GM11168 (cell line): ENCODE measurements around the gene C2orf76.

Source experiments
- in situ Hi-C: fragments of 300-500 bp; cut with MboI; formaldehyde crosslinking; loops from one replicate; pipeline ENCODE4 v1.12.0; 2022; ENCODE audit warnings: low sequenced_read_pairs; ENCODE audit not compliant: unreplicated experiment

The C2orf76 gene

DNA sequence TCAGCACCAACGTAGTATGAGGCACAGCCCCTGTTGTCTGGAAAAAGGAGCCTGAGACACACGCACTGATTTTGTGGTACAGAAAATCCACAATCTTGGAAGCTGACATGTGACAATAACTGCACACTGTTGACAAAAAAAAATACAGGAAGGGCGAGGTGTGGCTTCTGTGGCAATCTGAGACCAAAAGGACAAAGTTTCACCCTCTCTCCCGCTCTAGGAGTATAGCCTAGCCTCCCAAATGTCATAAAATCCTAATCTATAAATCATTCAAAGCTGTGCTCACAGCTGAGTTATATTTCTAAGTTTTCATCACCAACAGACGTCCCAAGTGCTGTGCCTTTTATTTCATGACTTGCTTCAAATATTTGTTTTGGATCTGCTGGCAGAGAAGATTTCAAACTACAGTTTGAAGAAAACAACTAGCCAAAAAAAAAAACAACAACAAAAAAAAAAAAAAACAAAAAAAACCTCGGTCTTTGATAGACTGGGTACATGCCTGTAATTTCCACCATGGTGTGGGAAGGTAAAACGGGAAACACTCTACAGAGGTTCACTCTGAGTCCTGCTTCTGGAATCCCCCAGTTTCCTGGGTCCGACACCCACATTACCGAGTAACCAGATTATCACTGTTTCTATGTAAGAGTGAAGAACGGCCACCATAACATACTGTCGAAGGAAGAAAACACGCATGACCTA is 61.0 kb downstream of the C2orf76 start:
- in situ Hi-C loops = loop anchor here (10.0 kb wide), 1 partner anchor 421 kb away; no protein-coding TSS in a partner anchor

DNA sequence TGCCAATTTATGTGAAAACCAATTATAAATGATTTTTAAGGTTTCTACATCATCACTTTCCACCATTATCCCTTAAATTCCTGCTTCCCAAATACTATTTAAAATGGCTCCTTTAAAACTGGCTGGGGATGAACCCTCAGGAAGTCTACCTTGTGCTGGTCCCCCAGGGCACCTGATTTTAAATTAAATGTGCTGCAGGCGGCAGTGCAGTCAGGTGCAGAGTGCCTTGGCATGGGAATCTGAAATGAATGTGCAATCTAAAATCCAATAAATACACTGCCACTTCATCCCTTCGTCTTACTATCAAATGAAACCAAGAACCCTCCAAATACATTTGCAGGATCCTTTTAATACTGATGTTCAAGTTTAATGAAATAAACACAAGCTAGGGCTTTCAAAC is 61.8 kb downstream of the C2orf76 start:
- in situ Hi-C loops = loop anchor here (10.0 kb wide), 1 partner anchor 420 kb away; no protein-coding TSS in a partner anchor

DNA sequence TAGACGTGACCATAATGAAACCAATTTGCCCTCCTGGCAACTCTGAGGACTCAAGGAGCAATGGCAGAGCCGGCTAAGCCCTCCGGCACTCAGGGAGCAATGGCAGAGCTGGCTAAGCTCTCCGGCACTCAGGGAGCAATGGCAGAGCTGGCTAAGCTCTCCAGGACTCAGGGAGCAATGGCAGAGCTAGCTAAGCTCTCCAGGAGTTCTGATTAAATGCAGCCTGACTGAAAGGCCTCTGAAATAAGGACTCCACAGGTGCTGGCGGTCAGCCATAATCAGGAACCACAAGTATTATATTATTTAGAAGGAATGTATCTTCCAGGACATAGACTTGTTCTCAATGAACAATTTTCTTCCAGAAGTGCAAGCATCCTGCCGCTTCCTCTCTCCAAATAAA is 65.2 kb downstream of the C2orf76 start:
- in situ Hi-C loops = loop anchor here (10.0 kb wide), 1 partner anchor 417 kb away; no protein-coding TSS in a partner anchor

DNA sequence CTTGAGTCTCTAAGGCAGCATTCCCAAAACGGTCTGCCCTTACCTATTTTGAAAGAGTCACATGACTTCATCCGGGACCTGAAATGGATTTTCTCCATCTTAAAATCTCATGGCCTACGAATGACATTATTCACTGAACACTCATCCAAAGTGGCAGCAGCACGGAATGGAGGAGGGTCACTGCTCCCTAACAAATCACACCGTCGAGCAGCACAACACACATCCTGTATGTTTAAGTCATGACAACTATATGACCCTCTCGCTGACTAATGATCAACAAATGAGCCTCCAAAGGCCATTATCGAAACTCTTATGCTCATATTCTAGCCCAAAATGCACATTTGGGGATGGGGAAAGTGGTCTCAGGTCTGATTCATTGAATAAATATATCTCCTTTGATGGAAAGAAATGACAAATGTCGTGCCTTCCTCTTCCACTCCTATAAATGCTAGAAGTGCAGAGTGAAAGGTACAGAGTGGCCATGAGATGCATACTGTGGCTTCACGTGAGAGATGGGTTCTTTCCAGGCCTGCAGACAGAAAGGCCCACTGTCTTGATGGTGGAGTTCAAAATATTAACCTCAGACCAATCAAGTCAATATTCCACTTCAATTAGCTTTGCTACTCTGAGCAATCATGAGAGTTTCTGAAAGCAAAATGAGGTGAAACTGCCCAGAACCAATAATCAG is 70.8 kb downstream of the C2orf76 start:
- in situ Hi-C loops = loop anchor here (10.0 kb wide), 1 partner anchor 79 kb away; no protein-coding TSS in a partner anchor

DNA sequence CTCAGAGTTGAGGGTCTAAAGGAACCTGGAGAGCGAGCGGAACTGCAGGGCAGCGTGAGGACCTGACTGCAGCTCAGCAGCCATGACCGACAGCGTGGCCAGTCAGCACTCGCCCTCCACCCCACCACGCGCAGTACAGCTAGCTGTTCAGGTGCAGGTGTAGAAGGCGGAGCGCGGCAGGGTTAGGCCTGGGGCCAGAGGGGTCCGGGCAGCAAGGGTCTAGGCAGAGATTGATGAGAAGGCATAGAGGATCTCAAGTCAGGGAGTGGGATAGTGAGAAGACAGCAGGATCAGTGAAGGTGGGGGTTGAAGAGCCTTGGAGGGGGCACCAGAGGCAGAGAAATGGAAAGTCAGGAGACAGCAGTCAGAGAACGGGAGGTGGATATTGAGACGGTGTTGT is 72.0 kb downstream of the C2orf76 start:
- in situ Hi-C loops = loop anchor here (10.0 kb wide), 1 partner anchor 80 kb away; no protein-coding TSS in a partner anchor

DNA sequence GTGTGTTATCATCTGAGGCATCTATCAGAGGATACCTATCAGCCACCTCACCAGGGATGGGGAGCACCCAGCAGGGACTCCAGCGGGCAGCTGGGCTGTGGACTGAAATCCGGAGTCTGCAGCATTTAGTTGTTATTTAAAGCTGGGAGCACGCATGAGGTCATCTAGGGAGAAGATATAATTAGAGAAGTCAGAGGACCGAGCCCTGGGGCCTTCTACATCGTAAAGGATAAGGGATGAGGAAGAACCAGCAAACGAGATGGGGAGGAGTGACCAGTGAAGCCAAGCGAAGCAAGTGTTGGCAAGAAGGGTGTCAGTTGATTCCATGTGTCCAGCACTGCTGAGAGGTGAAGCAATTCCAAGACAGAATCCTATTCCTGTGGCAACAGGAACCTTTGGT is 72.7 kb downstream of the C2orf76 start:
- in situ Hi-C loops = loop anchor here (10.0 kb wide), 1 partner anchor 81 kb away; no protein-coding TSS in a partner anchor

DNA sequence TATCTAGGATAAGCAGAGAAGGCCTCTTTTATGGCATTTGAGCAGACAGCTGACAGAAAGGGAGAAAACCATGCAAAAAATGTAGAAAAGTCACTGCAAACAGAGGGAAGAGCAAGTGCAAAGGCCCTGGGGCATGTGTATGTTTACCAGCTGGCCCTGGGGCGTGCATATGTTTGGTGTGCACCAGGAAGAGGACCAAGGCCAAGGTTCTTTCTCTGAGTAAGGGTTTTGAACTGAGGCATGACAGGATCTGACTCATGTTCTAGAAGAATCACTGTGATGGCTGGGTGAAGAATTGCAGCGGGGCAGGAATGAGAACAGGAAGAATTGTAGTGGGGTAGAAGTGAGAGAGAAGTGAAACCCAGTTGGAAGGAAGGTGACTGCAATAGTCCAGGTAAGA is 73.4 kb downstream of the C2orf76 start:
- in situ Hi-C loops = loop anchor here (10.0 kb wide), 1 partner anchor 82 kb away; no protein-coding TSS in a partner anchor

DNA sequence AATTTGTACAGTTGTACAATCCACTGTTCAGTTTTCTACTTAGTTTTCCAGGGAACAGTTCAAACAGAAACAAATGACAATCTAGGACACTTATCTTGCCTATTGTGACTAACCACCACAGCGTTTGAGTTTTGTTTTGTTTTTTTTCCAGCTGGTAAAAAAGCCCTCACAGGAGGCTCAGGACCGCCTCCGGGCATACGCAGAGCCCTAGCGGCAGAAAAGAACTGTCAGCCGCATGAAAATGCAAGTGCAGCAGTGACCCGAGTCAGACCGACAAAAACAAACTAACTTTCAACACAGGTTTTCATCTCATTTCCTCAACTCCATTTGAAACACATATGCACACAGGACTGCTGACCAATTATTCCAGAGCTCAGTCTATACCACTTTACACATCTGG is 74.4 kb downstream of the C2orf76 start:
- in situ Hi-C loops = loop anchor here (10.0 kb wide), 1 partner anchor 83 kb away; no protein-coding TSS in a partner anchor

DNA sequence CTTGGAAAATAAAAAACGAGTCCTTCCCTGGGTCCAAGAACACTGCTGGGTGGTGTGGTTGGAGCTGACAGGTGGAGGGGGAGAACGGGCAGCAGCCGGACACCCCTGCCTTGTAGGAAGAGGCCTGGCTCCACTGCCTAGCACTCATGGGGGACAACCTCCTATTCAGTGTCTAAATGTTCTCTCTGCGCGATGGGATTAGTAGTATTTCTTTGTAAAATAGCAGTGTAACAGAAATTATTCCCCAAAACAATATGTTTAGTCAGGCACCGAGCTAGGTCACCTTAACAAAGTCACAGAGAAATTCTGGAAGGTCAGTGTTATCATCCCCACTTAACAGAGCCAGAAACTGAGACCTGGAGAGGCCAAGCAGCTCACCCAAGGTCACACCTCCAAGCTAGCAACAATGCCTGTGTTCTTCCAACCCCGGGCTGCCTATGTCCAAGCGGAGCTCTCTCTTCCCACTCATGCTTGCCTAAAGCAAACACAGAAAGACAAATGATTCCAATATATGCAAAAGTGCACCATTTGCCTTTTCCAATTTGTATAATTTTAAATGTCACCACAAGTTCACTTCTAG is 75.0 kb downstream of the C2orf76 start:
- in situ Hi-C loops = loop anchor here (10.0 kb wide), 1 partner anchor 83 kb away; no protein-coding TSS in a partner anchor

DNA sequence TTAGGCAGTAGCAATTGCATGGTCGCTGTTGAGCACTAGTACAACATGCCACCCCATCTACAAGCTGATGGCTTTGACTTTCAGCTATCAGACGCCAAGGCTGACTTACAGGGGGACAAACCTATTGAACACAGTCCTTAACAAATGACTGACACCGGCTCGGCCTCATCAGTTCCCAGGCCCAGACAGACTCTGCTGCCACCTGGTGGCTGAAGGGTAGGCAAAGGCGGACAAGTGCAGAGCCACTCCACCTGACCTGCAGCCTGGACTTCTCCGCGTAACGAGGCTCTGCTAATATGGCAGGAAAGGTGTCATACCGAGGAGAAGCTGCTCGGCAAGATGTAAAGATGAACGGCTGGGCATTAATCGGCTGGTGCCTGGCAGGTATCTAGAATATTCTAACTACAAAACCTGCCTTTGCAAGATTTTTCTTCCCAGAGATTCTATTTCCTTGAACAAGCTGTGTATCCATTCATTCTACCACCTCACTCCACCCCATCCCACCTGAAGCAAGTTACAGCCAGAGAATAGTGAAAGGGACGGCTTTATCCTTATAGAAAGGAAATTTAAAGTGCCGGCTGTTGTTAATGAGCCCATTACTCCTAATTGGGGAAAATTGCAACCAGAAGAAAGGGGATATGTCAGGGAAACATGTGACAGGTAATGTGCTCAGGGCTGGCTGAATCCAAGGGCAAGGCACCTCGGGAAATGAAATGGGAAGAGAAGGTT is 75.6 kb downstream of the C2orf76 start:
- in situ Hi-C loops = loop anchor here (10.0 kb wide), 1 partner anchor 84 kb away; no protein-coding TSS in a partner anchor

DNA sequence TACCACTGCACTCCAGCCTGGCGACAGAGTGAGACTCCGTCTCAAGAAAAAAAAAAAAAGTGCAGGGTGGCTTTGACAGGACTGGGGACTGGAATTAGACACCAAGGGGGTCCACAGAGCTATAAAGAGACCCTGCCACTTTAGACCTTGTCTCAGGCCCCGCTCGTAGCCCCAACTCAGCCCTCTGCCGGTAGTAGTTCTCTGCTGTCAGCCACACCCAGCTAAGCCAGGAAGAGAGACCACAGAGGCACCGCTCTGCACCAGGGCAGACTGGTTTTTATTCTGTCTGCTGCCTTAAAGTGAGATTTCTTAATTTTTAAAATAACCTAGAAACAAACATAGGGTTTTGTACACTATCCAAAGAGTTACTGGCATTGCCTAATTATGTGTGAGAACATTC is 77.0 kb downstream of the C2orf76 start:
- in situ Hi-C loops = loop anchor here (10.0 kb wide), 1 partner anchor 85 kb away; no protein-coding TSS in a partner anchor

DNA sequence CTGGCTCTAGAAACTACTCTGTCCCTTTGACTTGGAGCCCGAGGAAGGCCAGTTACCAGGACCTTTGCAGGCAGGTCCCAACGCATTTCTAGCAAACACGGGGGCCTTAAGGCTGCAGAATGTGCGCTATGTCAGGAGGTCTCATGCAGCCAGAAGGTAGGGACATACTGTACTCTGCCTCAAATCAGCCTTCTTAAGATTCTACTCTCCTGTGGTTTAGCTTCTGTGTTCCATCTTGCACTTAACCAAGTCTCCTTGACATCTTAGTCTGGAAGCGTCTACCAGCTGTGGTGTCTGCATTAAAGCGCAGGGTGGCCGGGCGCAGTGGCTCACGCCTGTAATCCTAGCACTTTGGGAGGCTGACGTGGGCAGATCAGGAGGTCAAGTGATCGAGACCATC is 77.5 kb downstream of the C2orf76 start:
- in situ Hi-C loops = no loop called here

DNA sequence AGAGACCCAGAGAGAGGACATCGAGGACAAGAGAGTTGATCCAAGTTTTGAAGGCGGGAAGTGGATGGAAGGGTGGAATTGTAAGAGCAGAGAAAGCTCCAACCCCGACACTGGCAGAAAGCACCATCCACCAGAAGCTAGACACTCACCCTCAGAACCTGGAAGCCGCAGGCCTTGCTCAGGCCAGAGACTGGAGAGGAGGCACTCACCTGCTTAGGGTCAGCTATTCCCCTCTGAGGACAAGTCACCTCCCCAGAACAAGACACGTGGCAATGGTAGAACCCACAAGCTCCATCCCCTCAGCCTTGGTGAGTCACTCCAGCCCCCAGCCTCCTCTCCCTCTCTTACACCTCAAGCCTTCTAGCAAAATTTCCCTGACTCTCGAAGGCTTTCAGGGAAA is 78.1 kb downstream of the C2orf76 start:
- in situ Hi-C loops = no loop called here

DNA sequence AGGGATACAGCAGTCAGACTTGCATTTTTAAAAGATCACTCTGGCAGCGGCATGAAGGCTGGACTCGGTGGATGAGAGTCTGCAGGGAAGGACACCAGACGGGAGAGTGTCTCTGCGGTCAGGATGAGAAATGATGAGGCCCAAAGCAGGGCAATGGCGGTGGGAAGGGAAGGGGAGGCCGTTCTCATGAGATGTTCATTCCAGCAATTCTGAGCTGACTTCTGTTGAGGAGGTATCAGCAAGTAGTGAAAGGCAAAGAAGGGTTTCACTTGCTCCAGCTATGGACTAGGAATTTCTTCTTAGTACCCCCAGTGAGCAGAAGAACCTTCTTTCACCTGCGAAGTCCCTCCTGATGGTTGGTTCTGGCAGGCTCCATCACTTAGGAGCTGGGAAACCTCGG is 80.0 kb downstream of the C2orf76 start:
- in situ Hi-C loops = no loop called here

DNA sequence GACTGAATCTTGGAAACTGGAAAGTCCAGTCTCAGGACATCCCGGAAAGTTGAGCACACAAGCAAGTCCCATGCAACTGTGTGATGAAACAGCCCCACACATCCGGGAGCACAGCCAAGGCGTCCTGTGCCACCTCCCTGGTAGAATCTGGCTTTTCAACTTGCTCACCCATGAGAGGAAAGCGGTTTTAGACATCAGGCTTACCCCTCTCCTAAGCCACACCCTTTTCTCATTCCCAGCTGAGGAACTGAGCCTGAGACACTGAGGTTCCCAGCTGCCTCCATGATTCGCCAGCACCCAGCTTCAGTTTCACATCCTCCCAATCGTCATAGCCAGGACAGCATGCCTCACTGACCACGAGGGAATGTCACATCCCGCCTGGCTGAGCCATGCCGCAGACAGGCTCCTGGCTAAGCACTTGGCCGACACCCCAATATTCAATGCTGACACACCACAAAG is 82.7 kb downstream of the C2orf76 start:
- in situ Hi-C loops = no loop called here

DNA sequence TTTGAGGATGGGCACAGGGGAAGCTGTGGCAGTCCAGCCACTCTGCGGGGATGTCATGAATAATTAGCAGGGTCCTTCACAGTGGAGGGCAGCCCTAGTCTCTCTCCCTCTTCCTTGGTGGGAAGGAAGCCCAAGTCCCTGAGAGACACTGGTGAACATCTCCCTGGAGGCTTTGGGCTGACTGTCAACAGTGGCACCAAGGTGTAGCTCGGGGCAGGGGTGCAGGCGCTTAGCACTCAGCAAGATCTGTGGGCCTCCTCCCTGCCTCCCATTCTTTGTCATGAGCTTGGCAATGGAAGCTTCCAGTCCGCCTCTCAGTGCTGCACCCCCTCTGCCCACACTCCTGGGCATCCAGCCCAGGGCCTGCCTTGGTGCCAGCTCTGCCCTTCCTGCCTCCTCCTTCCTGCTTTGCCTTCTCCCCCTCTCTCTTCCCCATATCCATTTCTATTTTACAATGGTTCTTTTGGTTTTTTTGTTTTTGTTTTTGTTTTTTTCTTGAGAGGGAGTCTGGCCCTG is 83.6 kb downstream of the C2orf76 start:
- in situ Hi-C loops = no loop called here

DNA sequence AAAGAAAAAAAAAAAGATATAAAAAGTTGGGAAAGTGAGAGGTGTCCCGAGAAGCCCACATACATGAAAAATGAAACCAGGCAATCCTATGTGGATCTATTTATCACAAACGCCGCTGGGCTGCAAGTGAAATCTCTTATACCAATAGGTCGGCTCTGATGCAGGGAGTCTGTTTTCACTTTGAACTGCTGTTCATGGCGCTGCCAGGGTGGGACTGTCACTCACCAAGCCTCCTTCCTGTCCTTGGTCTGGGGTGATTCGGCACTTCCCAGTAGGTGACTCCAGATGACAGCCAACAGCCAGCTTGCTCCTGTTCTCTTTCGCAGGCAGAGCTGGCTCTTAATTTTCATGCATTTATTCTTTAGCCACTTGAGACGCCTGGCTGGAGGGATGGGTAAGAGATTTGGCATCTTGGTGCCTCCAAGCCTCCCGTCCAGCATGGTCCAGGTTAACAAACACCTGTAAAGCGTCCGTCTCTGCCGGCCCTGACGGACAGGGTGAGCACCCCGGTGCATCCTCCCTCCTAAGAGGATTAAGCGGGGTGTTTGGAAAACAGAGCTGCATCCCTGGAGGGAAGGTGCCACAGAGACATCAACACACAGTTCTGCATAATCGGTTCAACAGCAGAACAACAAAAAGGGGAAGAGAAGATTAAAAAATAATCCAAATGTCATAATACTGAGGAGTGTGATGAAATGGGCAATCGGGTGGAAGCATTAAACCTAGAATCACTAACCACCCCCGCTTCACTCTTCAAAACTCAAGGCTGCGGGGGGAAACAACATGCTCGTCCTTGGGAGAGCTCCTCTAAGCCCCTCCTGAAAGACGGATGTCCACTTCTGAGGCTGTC is 84.3 kb downstream of the C2orf76 start:
- in situ Hi-C loops = no loop called here

DNA sequence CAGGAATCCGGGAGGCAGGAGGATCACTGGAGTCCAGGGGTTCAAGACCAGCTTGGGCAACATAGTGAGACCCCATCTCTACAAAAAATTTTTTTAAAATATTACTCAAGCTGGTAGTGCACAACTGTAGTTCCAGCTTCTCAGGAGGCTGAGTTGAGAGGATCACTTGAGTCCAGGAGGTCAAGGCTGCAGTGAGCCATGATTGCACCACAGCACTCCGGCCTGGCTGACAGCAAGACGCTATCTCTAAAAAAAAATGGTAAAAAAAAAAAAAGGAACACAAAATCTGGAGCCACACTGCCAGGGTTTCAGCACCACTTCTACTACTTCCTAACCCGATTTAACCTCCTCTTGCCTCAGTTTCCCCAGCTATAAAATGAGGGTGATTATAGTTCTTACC is 86.0 kb downstream of the C2orf76 start:
- in situ Hi-C loops = no loop called here

DNA sequence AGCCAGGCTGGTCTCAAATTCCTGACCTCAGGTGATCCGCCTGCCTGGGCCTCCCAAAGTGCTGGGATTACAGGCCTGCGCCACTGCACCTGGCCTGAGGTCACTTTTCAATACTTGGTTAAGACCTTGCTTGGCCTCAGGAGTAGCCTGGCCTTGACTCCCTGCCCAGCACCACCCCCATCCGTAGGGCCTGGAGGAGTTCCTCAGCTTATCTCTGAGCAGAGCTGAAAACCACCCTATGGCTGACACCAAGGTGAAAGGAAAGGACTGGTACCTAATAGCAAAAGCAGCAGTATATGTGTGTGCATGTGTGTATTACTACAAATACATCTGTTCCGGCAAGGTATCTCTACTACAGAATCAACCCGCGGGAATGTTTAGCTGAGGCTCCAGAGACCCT is 87.0 kb downstream of the C2orf76 start:
- in situ Hi-C loops = no loop called here
